ENCODE measurements around the gene MRPS10.

MRPS10 gene

GRCh38 chr6:42158011-42158410, 59.6 kb downstream of the MRPS10 start:
- H3K4me1 ChIP-seq: no peaks in the 10 kb centered on the region
- H3K79me2 ChIP-seq: no peaks in the 10 kb centered on the region
- no peak for TF ChIP-seq CTCF (IDR thresholded peaks at IDR 0.05)
- no peak overlapping the region for H3K4me2 ChIP-seq (ENCODE audit: low read length)
- no peaks in the 10 kb centered on the region for H3K36me3 ChIP-seq (ENCODE audit: control insufficient read depth, insufficient read depth, low read length)
- H3K27me3 ChIP-seq (ENCODE audit: control insufficient read depth, insufficient read depth, low read length): no peaks in the 10 kb centered on the region
- H2AFZ ChIP-seq: no peak overlapping the region
- no peak overlapping the region for H3K27ac ChIP-seq
- no peaks in the 10 kb centered on the region for H3K9me3 ChIP-seq (ENCODE audit: control insufficient read depth, low read length)
- H3K9ac ChIP-seq: no peak overlapping the region
- H3K4me3 ChIP-seq (ENCODE audit: low read depth, low read length): no peak overlapping the region

All from parathyroid adenoma (tissue), 2 donors.